Tibial artery (tissue), 4 donors: Measurements from ENCODE around the gene CMSS1.

ENCODE experiments used
- DNase-seq, 2 donors: peaks; one replicate each; pipeline ENCODE4 v3.0.0-alpha.2; 2019
- H3K27ac ChIP-seq, 2 donors: fragments of 200-600 bp; sonication (generic) in 1 of 2; 1 replicate in 1 of 2; 2 replicates in 1 of 2; pipeline ENCODE4 v1.5.1; 2018 to 2019; ENCODE audit warnings: mild to moderate bottlenecking in 1 of 2
- H3K27me3 ChIP-seq, 2 donors: fragments of 200-600 bp; sonication (generic) in 1 of 2; one replicate each; pipeline versions ENCODE4 v1.5.1 to v1.6.0; 2016 to 2019
- H3K36me3 ChIP-seq, 3 donors: fragments of 200-600 bp; sonication (generic) in 2 of 3; one replicate each; pipeline ENCODE4 v1.5.1; 2016 to 2019; ENCODE audit warnings: mild to moderate bottlenecking in 2 of 3
- H3K4me1 ChIP-seq, 4 donors: fragments of 200-600 bp; sonication (generic) in 2 of 4; 1 replicate in 3 of 4; 2 replicates in 1 of 4; pipeline ENCODE4 v1.5.1; 2016 to 2019
- H3K4me3 ChIP-seq, 2 donors: fragments of 200-600 bp; sonication (generic) in 1 of 2; 1 replicate in 1 of 2; 2 replicates in 1 of 2; pipeline ENCODE4 v1.5.1; 2018 to 2019; ENCODE audit warnings: mild to moderate bottlenecking in 2 of 2
- H3K9me3 ChIP-seq, 3 donors: fragments of 200-600 bp; sonication (generic) in 1 of 3; one replicate each; pipeline ENCODE4 v1.5.1; 2016 to 2019
- intact Hi-C: fragments of 100-400 bp; cut with DNase I; formaldehyde crosslinking; loops from one replicate; pipeline ENCODE4 v1.15.0; 2023; ENCODE audit warnings: low total_unique reads
- TF ChIP-seq, protein P1 (sequence below), 2 experiments: fragments of 200-600 bp in 1 of 2; fragments of 450-650 bp in 1 of 2; IDR thresholded peaks; one replicate each; pipeline ENCODE4 v1.5.1; 2017 to 2019; ENCODE audit warnings: antibody characterized with exemption in 2 of 2, mild to moderate bottlenecking in 1 of 2, moderate library complexity in 1 of 2

The CMSS1 gene

DNA sequence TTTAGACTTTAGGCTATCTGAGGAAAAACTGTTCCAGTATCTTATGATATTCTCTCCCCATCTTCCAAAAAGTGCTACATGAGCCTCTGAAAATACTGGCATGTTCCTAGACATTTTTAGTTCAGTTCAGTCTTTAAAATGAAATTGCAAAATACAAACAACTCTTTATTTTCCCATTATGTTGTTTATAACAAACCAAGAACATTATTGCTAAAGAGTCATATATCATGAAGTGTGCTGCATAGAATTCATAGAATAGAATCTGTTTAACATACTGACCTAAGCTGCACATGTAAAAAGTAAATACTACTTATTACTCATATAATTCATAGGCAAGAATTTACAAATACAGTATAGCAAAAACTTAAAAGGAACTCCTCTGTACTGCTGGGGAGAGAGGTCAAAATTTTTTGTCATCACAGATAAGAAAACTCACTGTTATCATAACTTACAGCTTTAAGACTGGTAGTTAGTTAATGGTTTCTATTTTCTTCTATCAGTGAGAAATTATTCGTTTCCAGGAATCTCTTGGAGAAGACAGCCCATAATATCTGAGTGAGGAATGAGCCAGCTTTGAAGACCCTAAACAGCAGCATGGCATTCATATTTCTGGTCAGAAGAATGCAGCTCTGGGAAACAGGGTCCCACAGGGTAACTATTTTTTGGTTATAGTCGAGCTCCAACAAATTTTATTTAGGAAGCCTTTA is 264.5 kb downstream of the CMSS1 start:
- no peak overlapping the region for H3K4me3 ChIP-seq
- DNase-seq: no peak
- no peaks in the 10 kb centered on the region for H3K36me3 ChIP-seq
- peaks cover 0 to 62% (median 19%) of the 10 kb centered on the region in 4 donors for H3K4me1 ChIP-seq
- H3K9me3 ChIP-seq: no peaks in the 10 kb centered on the region
- intact Hi-C loops: no loop called here
- peak overlapping the region; percentile 67 to 69 for H3K27ac ChIP-seq
- H3K27me3 ChIP-seq: no peaks in the 10 kb centered on the region
- TF ChIP-seq, protein P1, sequence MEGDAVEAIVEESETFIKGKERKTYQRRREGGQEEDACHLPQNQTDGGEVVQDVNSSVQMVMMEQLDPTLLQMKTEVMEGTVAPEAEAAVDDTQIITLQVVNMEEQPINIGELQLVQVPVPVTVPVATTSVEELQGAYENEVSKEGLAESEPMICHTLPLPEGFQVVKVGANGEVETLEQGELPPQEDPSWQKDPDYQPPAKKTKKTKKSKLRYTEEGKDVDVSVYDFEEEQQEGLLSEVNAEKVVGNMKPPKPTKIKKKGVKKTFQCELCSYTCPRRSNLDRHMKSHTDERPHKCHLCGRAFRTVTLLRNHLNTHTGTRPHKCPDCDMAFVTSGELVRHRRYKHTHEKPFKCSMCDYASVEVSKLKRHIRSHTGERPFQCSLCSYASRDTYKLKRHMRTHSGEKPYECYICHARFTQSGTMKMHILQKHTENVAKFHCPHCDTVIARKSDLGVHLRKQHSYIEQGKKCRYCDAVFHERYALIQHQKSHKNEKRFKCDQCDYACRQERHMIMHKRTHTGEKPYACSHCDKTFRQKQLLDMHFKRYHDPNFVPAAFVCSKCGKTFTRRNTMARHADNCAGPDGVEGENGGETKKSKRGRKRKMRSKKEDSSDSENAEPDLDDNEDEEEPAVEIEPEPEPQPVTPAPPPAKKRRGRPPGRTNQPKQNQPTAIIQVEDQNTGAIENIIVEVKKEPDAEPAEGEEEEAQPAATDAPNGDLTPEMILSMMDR (IDR thresholded peaks at IDR 0.05): no peak

GRCh38 chr3:100082714-100083113 is 265.1 kb downstream of the CMSS1 start:
- TF ChIP-seq, protein P1 (IDR thresholded peaks at IDR 0.05): no peak
- Histone ChIP-seq H3K27ac (peak overlapping the region; percentile 67 to 69), H3K4me3 (no peak overlapping the region), H3K36me3 (no peaks in the 10 kb centered on the region), H3K27me3 (no peaks in the 10 kb centered on the region), H3K9me3 (no peaks in the 10 kb centered on the region), H3K4me1 (peaks cover 0 to 62% (median 19%) of the 10 kb centered on the region in 4 donors)
- intact Hi-C loops: no loop called here
- DNase-seq: no peak

DNA sequence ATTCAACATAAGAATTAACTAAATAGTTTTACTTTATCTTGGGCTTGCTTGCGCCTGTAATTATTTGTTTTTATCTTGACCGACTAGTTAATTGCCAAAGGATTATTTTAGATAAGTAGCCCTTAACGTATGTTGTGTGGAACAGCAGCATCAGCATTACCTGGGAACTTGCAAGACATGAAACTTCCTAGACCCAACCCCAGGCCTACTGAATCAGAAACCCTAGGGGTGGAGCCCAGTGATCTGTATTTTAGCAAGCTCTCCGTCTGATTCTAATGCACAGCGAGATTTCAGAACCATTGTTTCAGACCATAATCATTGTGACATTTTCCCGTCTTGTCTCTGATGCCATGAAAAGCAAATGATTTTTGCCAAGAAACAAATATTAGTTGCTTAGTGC is 265.5 kb downstream of the CMSS1 start:
- Histone ChIP-seq H3K4me3 (no peak overlapping the region), H3K27me3 (no peaks in the 10 kb centered on the region), H3K36me3 (no peaks in the 10 kb centered on the region), H3K27ac (peak overlapping the region in 1 of 2 donors; percentile 67), H3K4me1 (peaks cover 0 to 66% (median 19%) of the 10 kb centered on the region in 4 donors), H3K9me3 (no peaks in the 10 kb centered on the region)
- TF ChIP-seq, protein P1 (IDR thresholded peaks at IDR 0.05): no peak
- no peak for DNase-seq
- intact Hi-C loops: no loop called here

DNA sequence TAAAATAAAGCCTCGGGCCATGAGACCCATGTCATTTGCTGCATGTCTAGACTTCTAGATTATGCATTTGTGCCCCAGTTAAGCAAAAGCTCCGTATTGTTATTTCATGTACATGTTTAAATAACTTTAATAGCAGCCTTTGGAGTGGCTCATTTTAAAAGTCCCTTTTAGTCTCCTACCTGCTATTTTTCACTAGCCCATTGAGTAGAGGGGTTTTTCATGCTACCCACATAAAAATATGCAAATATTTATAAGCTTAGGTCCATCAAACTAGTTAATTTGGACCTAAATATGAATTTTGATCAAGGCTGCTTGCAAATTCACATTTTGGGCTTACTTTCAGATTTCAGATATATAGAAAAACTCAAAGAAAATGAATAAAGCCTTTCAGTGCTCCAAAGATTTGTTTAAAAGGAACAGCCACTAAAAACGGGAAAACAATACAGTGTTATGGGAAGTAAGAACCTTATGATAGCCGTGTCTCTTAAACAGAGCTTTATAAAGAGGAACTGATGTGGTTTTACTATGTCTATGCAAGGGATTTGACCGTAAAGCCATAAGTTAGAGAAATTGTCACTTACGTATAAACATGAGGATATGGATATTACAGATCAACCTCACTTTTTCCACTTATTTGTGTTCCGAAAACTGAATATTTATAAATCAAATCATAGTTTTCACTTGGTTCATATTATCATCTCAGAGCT is 266.6 kb downstream of the CMSS1 start:
- H3K4me3 ChIP-seq: no peak overlapping the region
- peak overlapping the region; percentile 62 to 68 for H3K27ac ChIP-seq
- no peak for DNase-seq
- intact Hi-C loops: no loop called here
- TF ChIP-seq, protein P1 (IDR thresholded peaks at IDR 0.05): no peak
- no peaks in the 10 kb centered on the region for H3K9me3 ChIP-seq
- peaks cover 0 to 77% (median 21%) of the 10 kb centered on the region in 4 donors for H3K4me1 ChIP-seq
- no peaks in the 10 kb centered on the region for H3K27me3 ChIP-seq
- no peaks in the 10 kb centered on the region for H3K36me3 ChIP-seq

DNA sequence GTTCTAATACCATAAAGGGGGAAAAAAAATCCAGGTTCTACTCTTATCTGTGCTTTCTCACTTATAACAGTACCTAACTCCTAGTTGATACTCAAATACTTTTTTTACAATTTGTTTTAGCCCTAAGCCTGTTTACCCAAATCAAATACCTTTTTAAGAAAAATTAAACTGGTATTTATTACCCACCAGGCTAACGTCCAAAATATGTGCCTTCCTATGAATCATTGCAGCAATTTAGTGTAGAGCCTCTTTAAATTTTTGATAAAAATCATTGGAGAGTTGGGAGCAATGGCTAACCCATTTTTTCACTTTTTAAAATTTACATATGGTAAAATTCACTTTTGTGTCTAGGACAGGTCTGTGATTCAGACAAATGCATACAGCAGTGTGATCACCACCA is 268.7 kb downstream of the CMSS1 start:
- no peak for DNase-seq
- intact Hi-C loops: no loop called here
- H3K27ac ChIP-seq: peak overlapping the region; percentile 62 to 68

More for the DNA sequence above, 268.7 kb downstream of the CMSS1 start:
- H3K4me1 ChIP-seq: peaks cover 0 to 76% (median 18%) of the 10 kb centered on the region in 4 donors
- H3K27me3 ChIP-seq: no peaks in the 10 kb centered on the region
- no peaks in the 10 kb centered on the region for H3K9me3 ChIP-seq
- no peaks in the 10 kb centered on the region for H3K36me3 ChIP-seq
- TF ChIP-seq, protein P1 (IDR thresholded peaks at IDR 0.05): no peak
- no peak overlapping the region for H3K4me3 ChIP-seq
